SK-N-SH (cell line): Measurements from ENCODE around the gene TRMT1.

Source experiments
- EP300 ChIP-seq, 2 experiments: IDR thresholded peaks; 2 replicates each; pipeline versions ENCODE4 v1.4.0 to v1.6.1; 2012; ENCODE audit warnings: borderline replicate concordance in 1 of 2, low read depth in 1 of 2, low read length in 1 of 2
- EZH2phosphoT487 ChIP-seq: fragments of 200-600 bp; sonication (generic); IDR thresholded peaks from 2 replicates; pipeline ENCODE4 v1.6.1; 2017; ENCODE audit warnings: low read depth, mixed run types, mild to moderate bottlenecking, antibody characterized with exemption, moderate library complexity, borderline replicate concordance
- FOXJ3 ChIP-seq: sonication (generic); formaldehyde crosslinking; IDR thresholded peaks from 2 replicates; pipeline ENCODE4 v1.5.1; 2020; ENCODE audit warnings: mild to moderate bottlenecking, missing genetic modification reagents
- MXI1 ChIP-seq: IDR thresholded peaks from 2 replicates; pipeline ENCODE4 v1.6.1; 2012; ENCODE audit warnings: mild to moderate bottlenecking, low read depth, low read length, improper control_type of control experiment
- NFIC ChIP-seq: IDR thresholded peaks from 2 replicates; pipeline ENCODE4 v1.4.0; 2012; ENCODE audit warnings: borderline replicate concordance
- RAD21 ChIP-seq: IDR thresholded peaks from 2 replicates; pipeline ENCODE4 v1.6.1; 2012; ENCODE audit warnings: mild to moderate bottlenecking, low read length
- RXRA ChIP-seq: IDR thresholded peaks from 2 replicates; pipeline ENCODE4 v1.4.0; 2012; ENCODE audit warnings: low read depth, mild to moderate bottlenecking, borderline replicate concordance
- SIN3A ChIP-seq: IDR thresholded peaks from 2 replicates; pipeline ENCODE4 v1.6.1; 2012; ENCODE audit warnings: low read depth, mild to moderate bottlenecking, low read length, moderate library complexity, borderline replicate concordance
- TAF1 ChIP-seq: IDR thresholded peaks from 2 replicates; pipeline ENCODE4 v1.6.1; 2012; ENCODE audit warnings: low read depth, mild to moderate bottlenecking, low read length, moderate library complexity, borderline replicate concordance
- TF ChIP-seq, protein P1 (sequence below): fragments of 150-350 bp; IDR thresholded peaks from 2 replicates; pipeline ENCODE4 v1.6.1; 2016; ENCODE audit warnings: mild to moderate bottlenecking, low read depth, low read length
- TF ChIP-seq, protein P2 (sequence below): fragments of 200-600 bp; sonication (generic); IDR thresholded peaks from 2 replicates; pipeline ENCODE4 v1.6.1; 2017; ENCODE audit warnings: antibody characterized with exemption, mild to moderate bottlenecking, moderate library complexity
- TF ChIP-seq, protein P3 (sequence below): IDR thresholded peaks from 2 replicates; pipeline ENCODE4 v1.6.1; 2012; ENCODE audit warnings: mild to moderate bottlenecking, low read depth, low read length, moderate library complexity

DNA sequence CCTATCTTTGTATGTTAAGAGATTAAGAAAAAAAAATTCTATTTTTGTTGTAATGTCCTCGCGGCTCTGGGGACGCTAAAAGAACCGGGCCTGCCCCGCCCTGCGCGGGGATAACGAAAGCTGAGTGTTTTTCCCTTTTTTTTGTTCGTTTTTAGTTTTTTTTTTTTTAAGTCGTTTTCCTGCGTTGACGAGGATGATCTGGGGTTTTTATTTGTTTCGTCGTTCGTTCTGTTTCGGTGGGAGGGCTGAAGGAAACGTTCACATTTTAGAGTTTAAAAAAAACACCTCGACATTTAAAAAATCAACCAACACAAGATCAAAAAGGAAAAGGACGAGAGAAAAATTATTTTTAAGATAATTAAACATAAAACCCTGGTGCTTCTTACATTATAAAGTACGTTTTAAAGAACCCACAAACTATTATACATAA is 19.5 kb downstream of the TRMT1 start:
- TF ChIP-seq, protein P1, sequence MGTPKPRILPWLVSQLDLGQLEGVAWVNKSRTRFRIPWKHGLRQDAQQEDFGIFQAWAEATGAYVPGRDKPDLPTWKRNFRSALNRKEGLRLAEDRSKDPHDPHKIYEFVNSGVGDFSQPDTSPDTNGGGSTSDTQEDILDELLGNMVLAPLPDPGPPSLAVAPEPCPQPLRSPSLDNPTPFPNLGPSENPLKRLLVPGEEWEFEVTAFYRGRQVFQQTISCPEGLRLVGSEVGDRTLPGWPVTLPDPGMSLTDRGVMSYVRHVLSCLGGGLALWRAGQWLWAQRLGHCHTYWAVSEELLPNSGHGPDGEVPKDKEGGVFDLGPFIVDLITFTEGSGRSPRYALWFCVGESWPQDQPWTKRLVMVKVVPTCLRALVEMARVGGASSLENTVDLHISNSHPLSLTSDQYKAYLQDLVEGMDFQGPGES: no peak
- TF ChIP-seq SIN3A: no peak
- TF ChIP-seq TAF1: no peak
- TF ChIP-seq, protein P2, sequence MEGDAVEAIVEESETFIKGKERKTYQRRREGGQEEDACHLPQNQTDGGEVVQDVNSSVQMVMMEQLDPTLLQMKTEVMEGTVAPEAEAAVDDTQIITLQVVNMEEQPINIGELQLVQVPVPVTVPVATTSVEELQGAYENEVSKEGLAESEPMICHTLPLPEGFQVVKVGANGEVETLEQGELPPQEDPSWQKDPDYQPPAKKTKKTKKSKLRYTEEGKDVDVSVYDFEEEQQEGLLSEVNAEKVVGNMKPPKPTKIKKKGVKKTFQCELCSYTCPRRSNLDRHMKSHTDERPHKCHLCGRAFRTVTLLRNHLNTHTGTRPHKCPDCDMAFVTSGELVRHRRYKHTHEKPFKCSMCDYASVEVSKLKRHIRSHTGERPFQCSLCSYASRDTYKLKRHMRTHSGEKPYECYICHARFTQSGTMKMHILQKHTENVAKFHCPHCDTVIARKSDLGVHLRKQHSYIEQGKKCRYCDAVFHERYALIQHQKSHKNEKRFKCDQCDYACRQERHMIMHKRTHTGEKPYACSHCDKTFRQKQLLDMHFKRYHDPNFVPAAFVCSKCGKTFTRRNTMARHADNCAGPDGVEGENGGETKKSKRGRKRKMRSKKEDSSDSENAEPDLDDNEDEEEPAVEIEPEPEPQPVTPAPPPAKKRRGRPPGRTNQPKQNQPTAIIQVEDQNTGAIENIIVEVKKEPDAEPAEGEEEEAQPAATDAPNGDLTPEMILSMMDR: no peak
- no peak for TF ChIP-seq MXI1
- no peak for TF ChIP-seq EP300 (IDR thresholded peaks at IDR 0.05; ENCODE audit: borderline replicate concordance in 1 of 2, low read depth in 1 of 2, low read length in 1 of 2)
- TF ChIP-seq NFIC: no peak
- TF ChIP-seq RAD21: no peak
- no peak for TF ChIP-seq EZH2phosphoT487
- TF ChIP-seq, protein P3, sequence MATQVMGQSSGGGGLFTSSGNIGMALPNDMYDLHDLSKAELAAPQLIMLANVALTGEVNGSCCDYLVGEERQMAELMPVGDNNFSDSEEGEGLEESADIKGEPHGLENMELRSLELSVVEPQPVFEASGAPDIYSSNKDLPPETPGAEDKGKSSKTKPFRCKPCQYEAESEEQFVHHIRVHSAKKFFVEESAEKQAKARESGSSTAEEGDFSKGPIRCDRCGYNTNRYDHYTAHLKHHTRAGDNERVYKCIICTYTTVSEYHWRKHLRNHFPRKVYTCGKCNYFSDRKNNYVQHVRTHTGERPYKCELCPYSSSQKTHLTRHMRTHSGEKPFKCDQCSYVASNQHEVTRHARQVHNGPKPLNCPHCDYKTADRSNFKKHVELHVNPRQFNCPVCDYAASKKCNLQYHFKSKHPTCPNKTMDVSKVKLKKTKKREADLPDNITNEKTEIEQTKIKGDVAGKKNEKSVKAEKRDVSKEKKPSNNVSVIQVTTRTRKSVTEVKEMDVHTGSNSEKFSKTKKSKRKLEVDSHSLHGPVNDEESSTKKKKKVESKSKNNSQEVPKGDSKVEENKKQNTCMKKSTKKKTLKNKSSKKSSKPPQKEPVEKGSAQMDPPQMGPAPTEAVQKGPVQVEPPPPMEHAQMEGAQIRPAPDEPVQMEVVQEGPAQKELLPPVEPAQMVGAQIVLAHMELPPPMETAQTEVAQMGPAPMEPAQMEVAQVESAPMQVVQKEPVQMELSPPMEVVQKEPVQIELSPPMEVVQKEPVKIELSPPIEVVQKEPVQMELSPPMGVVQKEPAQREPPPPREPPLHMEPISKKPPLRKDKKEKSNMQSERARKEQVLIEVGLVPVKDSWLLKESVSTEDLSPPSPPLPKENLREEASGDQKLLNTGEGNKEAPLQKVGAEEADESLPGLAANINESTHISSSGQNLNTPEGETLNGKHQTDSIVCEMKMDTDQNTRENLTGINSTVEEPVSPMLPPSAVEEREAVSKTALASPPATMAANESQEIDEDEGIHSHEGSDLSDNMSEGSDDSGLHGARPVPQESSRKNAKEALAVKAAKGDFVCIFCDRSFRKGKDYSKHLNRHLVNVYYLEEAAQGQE: no peak
- TF ChIP-seq FOXJ3 (CRISPR knock-in tag): no peak
- no peak for TF ChIP-seq RXRA
